Activated T-cell treated with anti-CD3 and anti-CD28 coated beads for 1 hour (primary cell): Measurements from ENCODE around the gene SMCP.
A peak's percentile ranks its signal among the peaks of the same experiment; 100 is the strongest.

Experiments used
- DNase-seq: peaks from one replicate; pipeline ENCODE4 v3.0.0-alpha.2; 2020; ENCODE audit warnings: low read depth

SMCP gene, protein sequence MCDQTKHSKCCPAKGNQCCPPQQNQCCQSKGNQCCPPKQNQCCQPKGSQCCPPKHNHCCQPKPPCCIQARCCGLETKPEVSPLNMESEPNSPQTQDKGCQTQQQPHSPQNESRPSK

DNA sequence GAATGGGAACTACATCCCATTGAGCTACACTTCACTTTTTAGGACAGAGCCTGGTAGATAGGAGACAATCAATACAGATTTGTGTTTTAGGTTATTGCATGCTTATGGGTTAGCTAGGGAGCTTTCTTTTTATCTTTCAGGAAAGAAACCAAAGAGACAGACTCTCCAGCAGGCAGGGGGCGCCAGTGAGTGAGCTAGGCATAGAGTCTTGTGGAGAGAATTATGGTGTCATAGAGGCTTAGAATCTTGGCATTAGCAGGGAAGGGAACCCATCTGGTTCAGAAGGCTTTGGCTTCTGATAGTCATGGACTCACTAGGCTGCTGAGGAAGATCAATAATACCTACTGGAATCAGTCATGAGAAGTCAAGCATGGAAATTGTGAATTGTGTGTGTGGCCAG is at the start of gene SMCP:
TSS of gene SMCP (plus strand) at position 281 of the 400 bp plus-strand sequence. CDS start 6,101 bp downstream, outside the sequence.
- DNase-seq, result no peak

DNA sequence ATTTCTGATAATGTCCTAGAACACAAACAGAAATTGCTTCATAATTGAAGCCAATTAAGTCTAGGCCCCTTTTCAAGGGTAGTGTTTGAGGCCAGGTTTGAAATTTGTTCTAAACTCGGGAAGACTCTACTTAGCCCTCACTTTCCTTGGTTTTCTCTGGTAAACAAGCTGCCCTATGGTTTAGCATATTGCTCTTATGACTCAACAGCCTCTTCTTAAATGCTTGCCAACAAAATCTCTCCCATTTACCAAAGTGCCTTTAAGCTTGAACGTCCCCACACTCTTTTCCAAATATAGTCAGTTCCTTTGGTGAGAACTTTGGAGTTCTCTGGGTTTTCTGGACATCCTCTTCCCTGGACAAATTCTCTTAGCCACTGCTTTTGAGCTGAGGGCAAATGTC is 41.3 kb upstream of the SMCP start:
- DNase-seq, result no peak

DNA sequence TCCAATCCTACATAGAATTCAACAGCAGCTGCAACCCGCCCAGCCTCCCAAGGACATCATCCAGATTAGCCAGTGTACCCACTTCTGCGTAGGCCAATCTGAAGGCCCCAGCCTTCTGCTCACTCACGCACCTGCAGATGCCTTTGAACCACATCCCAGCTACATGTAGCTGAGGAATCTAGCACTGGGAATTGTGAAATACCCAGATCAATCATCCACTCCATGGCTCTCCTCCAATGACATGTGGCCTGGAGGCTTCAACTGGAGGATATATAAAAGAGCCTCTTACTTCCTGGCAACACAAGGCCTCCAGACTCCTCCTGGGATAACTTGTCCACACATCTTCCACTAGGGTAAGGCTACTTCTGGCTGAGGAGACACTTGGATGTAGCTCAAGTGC is 35.6 kb upstream of the SMCP start, which contains the start of gene LCE6A:
TSS of gene LCE6A (plus strand) at position 301 of the 400 bp plus-strand sequence. CDS start 665 bp downstream, outside the sequence.
- no peak for DNase-seq

DNA sequence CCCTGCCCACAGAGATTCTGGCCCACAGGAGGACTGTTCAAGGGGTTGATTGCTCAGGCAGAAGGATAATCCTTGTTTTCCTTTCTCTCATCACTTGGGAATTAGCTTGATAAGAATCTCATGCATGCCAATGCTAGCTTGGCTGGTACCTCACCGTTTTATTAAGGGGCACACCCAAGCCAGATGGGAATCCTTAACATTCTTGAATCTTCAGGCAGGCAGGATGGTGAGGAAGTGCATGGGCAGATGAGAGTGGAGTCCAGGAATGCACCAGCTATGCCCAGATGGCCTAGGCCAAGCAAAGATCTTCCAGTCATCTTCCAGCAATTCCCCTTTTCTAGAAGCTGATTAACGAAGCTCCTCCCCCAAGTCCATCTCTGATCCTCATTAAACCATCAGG is 22.5 kb upstream of the SMCP start:
- no peak for DNase-seq

DNA sequence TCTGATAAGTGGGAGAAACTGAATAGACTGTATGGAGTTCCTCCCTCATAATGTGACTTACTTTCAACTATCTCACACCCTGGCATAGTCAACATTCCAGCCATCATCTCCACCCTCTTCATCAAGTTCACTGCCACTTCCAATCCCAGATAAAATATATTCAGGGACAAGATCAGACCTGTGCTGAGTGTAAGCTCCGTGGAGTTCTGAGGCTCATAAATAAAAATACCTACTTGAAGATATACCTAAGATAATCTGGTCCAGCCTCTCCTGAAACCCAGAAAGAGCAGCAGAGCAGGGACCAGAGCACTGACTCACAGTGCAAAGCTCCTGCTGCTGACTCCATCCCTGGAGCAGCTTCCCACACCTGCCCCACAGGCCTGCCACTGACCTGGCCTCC is 20.1 kb upstream of the SMCP start:
- DNase-seq, result no peak

DNA sequence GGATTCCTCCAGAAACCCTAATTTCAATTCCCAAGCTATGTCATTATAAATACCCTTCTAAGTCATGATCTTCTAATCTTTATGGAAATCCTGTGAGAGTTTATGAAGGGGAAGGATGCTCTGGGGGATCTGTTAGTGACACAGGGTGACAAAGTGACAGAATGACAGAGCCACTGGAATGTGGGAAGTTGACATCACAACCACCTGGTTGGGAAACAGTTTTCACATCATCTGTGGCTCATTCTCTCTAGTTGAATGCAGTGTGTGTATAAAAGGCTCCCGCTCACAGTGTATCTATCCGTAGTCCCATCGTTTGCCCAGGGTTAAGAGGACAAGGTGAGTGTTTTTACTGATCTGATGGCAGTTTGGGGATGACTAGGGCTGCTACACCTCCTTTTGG is 18.4 kb upstream of the SMCP start, which contains the start of gene LCE7A:
TSS of gene LCE7A (plus strand) at position 301 of the 400 bp plus-strand sequence. CDS start 702 bp downstream, outside the sequence.
- no peak for DNase-seq

DNA sequence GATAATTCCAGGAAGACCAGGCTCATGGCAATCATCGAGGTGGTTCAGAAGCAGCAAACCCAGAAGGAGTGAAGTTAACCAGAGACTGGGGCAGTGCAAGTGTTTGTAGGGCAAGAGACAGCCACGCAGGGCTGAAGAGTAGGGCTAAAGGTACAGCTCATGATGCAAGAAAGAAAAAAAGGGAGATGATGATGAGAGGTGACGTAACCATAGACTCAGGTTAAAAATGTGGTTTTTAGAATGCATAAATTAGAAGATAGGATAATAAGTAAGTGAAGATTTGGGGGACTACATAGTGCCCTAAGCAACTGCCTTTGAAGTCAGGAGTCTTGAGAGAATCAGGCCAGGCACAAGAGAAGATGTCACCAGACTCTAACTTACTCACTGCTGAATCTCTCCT is 18.0 kb upstream of the SMCP start:
- DNase-seq, result no peak

DNA sequence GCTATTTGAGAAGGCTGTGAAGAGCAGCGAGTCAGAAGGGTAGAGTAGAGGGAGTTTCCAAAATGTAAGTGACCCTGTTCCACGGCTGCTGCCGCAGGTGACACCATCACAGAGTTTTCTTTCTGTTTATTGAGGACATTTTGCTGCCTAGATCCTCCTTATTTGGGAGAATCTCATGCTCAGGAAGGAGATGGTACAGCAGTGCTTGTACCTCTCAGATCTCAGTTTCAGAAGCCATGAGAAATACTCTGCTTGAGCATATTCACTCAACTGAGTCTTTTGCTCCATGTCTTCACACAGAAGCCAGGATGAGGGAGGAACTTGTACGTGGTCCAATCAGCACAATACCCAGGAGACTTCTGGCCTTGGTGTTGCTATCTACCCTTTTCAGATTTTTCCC is 16.7 kb upstream of the SMCP start:
- no peak for DNase-seq

DNA sequence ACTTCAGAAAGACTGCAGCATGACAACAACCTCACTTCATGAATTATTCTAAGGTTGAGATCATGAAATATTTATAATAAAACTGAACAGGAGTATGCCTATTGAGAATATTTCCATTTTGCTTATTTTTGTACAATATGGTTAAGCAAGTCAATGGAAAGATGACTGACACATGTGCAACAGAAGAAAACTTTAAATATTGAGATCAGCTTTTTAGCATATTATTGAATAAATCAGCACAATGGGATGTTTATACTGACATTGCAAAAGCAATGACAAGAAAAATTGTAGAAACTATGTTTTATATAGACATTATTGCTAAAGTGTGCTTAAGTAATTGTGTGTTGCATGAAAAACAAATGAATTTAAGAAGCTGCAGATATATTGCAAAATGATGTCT is 13.7 kb upstream of the SMCP start:
- no peak for DNase-seq

DNA sequence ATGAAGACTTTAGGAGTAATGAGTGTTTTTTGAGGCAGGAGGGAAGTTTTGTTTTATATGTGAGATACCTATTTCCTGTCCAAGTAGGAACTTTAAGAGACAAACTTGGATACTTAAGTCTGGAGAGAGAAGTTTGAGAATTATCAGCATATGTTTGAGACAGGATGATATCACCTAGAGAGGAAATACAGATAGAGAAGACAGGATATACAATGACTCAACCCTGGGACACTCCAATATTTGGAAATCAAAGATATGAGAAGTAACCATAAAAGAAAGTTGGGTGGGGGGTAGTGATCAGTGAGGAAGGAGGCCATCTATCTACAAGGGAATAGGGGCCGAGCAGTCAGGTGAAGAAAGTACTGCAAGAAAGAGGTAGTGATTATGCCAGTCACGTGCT is 11.8 kb upstream of the SMCP start:
- DNase-seq, result no peak

DNA sequence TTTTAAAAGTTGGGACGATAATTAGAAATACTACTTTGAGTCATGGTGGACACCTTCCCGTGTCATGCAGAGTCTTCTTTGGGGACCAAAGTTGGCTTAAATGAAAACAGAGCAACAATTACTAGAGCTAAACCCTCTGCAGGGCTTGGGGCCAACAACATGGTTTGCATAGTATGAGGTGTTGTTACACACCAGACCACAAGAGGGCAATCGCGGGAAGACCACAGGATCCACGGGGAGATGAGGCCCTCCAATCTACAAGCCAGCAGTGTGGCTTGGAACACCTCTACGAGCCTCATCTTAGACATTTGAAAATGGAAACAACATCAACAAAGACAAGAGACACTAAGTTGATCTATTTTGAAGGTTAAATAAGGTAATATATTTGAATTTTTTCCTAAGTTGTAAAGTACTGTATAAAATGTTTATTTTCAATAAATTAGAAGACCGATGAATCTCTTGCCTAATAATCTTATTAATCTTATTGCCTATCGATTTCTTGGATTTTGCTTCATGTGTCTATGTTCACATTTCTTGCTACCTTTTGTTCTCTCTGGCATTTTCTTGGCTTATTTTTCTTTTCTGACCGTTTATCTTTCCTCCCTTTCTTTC is 8.2 kb upstream of the SMCP start:
- DNase-seq, result peak; percentile 45

DNA sequence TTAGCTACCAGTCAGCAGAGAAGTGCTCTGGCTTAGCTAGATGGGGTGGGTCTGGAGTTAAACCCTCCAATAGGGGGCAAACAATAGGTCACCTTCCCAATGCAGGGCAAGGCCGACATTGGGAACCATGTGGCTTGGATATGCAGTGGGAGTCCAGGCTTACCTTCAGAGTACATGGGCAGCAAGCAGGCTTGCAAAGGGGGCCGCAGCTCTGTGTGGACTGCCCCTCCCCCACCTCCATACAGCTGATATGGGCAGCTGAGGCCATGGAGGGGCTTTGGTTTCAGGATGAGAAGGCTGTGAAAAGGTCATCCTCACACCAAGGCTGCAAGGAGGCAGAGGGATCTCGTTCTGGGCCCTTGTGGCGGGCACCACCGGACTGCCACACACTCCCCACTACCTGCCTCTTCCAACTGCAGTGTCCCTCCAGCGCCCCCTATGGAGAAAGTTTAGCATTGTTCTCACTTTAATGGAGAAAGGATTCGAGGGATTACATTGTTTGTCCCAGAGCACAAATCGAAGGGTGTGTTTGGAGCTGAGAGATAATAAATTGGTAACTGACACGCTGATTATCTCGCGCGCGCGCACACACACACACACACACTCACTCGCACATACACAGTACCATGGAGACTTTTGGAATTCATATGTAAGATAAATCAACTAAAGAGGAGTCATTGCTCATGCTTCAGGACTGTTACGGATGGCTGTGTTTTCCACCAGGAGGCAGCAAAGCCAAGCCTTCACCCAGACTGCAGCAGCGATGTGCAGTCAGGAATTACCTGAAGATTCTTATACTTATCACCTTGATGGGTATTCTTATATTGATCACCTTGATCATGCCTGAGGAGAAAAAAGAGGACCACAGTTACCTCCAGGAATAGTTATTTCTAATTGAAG is 7.0 kb upstream of the SMCP start:
- no peak for DNase-seq

DNA sequence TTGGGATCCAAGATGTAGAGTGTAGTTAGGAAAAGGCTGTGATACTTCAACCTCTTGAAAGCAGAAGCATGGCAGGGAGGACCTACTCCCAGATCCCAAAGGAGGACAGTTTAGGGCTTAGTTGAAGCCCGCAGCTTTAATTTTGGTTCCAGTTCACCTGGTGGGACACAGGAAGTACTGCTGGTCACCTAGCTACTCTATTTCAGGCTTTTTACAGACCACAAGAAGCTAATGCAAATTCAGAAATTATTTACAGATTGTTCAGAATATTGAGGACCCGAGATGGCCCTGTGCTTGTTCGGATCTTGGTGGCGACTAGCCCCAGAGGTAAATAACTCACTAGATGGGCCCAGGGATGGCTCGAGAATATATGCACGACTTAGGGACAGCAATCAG is 6.4 kb upstream of the SMCP start:
- DNase-seq, result no peak

DNA sequence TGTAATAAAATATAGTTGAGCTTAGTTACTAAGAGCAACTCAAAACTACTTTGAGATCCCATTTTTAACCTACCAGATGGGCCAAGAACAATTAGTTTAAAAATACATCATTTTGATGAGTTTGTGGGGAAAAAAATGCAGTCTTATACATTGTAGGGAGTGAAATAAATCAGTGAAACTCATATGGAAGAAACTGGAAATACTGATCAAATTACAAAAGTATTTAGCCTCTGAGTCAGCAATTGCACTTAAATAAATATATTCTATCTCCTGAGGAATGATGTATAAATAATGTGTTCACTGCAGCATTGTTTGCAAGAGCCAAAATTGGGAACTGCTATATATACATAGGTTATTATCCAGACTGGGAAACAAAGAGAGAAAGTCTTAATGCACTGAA is 4.6 kb upstream of the SMCP start:
- DNase-seq, result no peak

DNA sequence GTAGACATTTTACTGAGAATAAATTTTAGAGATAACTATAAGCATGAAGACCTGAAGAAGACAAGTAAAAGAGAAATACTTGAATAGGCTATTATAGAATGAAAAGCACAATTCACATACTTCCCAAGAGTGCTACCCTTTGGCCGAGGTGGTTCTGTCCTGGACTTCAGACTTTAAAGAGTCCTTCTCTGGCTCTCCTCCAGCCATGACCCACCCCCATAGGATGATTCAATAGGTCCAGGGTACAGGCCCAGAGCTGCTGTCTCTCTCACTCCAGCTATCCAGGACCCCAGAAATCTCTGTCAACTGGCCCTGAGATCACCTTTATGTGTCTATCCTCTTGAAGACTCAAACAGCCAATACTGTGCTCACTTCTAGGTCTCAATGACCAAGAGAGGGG is 1.3 kb upstream of the SMCP start:
- no peak for DNase-seq

DNA sequence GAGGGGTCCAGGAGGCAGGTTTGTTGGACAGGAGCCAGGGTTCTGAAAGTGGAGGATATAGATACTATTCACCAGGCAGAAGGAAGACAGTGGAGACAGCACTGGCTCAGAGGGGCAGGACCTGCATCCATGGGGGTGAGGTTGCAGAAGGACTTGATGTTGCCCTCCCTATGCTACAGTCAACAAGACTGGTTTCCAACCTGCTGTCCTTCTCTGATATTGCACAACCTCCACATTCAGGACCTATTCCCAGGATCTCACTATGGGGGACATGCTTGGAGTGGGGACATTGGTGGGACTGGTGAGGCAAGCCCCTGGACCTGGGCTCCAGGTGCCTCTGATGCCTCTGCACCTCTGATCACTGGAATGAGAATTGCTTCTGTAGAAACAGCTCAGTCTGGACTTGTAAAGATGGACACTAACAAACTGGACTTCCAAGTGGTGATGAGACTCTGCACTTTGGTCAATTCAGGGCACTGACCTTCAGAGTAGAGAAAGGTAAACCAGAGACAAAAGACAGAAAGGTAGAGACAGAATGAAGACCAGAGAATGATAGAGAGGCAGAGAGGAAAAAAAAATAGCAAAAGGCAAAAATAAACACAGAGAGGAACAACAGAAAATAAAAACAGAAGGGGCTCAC is 1.6 kb downstream of the SMCP start:
- DNase-seq, result no peak

DNA sequence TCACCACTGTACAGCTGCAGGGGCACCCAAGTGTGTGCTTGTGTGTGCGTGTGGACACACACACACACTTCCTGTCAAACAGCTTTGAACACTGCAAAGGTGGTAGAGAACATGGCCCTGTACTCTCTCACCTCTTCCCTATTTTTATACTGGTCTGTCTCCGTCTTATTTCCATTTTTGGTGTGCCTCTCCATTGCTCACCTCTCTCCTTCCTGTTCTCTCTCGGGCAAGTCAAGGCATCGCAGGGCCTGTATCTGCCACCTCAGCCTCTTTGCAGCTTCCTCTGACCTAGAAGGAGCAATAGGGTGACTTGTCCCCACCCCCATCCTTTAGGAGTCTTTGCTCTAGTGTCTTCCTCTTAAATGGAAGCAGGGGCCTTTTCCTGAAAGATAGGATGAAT is 2.2 kb downstream of the SMCP start:
- DNase-seq, result no peak

DNA sequence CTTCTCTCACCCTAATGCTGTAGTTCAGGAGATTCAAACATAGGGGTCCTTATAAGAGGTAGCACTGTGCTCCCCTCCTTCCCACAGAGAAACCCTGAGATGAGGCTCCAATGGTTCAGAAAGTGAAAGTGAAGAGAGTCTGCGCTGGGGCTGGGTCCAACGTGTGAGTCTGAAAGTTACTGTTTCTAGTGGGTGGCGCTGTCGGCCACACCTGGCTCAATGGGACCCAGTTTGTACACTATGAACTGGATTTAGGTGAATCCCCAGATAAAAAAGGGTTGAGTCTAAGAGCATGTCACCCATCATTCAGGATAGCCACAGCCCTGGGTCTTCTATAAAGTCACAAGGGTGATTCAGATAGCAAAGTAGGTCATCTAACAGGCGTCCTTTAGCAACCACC is 2.8 kb downstream of the SMCP start:
- no peak for DNase-seq

DNA sequence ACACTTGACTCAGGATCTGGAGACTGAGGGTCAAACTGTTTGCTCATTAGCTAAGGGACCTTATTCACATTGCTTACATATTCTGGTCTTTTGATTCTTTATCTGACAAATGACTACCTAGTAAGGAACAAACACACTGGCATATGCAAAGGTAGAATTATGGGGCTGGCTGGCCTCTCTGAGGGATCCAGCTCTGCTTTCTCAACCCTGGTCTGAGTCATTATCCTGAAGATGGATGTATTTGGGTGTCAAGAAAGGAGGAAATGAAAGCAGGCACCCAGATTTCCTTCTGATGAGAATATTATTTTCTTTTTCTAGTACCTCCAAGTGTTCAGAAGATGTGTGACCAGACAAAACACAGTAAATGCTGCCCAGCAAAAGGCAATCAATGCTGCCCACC is 6.0 kb downstream of the SMCP start:
- no peak for DNase-seq

DNA sequence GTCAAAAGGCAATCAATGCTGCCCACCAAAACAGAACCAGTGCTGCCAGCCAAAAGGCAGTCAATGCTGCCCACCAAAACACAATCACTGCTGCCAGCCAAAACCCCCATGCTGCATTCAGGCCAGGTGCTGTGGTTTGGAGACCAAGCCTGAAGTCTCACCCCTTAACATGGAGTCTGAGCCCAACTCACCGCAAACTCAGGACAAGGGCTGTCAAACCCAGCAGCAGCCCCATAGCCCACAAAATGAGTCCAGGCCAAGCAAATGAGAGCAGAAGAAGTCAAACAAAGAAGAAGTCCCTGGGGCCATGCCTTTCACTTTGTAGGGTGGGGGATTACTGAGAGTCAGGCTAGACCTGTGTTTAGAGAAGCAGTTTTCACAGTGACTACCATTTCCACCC is 6.4 kb downstream of the SMCP start:
- no peak for DNase-seq

DNA sequence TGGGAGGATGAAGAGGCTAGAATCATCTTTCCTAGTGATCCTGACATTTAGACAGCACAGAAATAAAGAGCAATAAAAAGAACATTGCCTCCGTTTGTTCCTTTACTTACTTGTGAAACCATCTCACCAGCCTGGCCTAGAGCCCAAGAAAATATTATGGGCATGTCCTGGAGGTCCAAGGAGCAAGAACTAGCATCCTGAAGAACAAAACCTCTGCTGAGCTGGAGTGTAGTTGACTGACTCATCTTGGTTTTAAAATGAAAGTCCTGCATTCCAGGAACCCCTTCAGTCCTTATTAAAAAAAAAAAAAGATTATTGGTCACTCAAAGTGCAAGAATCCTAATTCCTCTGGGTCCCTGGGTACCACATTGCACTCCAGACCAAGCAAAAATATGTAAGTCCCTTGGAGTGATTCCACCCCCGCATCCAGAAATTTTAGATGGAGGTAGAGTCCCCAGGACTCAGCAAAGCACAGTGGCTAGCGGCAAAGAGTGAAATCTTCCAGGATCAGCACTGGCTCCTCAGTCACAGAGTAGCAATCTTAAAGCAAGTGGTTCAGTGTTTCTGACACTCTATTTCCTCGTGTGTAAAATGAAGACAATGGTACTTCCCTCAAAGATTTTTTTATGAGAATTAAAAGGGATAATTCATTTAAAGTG is 7.0 kb downstream of the SMCP start:
- DNase-seq, result no peak

DNA sequence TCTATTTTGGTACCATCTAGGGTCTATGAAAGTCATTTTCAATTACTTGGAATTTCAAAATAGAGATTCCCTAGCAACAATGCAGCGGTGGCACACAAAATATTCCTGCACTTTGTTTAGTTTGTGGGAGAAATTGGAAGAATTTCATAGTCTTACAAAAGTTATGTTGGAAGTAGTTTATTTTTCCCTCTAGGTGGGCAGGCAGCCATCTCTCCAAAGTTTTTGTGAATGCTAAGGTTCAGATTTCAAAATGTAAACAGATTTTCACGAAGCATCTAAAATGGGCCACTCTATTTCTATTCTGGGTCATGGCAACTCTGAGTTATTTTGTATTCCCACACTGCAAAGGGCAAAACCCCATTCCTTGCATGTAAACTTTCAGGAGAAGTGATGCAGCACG is 8.0 kb downstream of the SMCP start:
- no peak for DNase-seq
